SK-N-SH (cell line): ENCODE measurements around the gene SPEF2. TPM values are rescaled to one million over a fixed set of nuclear protein-coding genes. Genes with fewer than 3 reads are reported as not detected.

ENCODE experiments used
- CTCF ChIA-PET: fragments of 300-600, 350-600 bp; formaldehyde crosslinking; extraction: SDS; loops from one replicate; lab custom pipeline; 2021; lab: Yijun Ruan, JAX
- POLR2A ChIA-PET: fragments of 350-600 bp; sonication (Branson Sonifier 250); formaldehyde crosslinking; extraction: SDS; loops from one replicate; lab custom pipeline; 2020; ENCODE audit warnings: antibody characterized with exemption, inconsistent platforms; lab: Yijun Ruan, JAX
- DNase-seq: peaks from one replicate; pipeline ENCODE4 v3.0.0; 2012
- H2AFZ ChIP-seq: fragments of 200-600 bp; sonication (generic); 2 replicates; pipeline ENCODE4 v1.8.1; 2016; ENCODE audit warnings: antibody characterized with exemption, mild to moderate bottlenecking, low read depth
- H3F3A ChIP-seq: fragments of 200-600 bp; sonication (generic); replicated peaks from 2 replicates; pipeline ENCODE3; 2016; ENCODE audit warnings: antibody characterized with exemption, mild to moderate bottlenecking; ENCODE audit not compliant: insufficient read depth
- H3K27ac ChIP-seq, 2 experiments: fragments of 200-500 bp in 1 of 2; fragments of 200-600 bp in 1 of 2; sonication (Bioruptor generic) in 1 of 2; sonication (generic), shearing (Covaris generic) in 1 of 2; 2 replicates each; pipeline versions ENCODE4 v1.5.1 to v1.6.1; 2014 to 2016; ENCODE audit warnings: low read depth in 2 of 2, inconsistent platforms in 1 of 2, low read length in 1 of 2, mild to moderate bottlenecking in 1 of 2, mixed read lengths in 1 of 2
- H3K27me3 ChIP-seq: fragments of 200-600 bp; sonication (generic), shearing (Covaris generic); 2 replicates; pipeline ENCODE4 v1.6.1; 2016; ENCODE audit warnings: mixed run types; ENCODE audit not compliant: insufficient read depth
- H3K36me3 ChIP-seq, 2 experiments: fragments of 200-500 bp in 1 of 2; fragments of 200-600 bp in 1 of 2; sonication (Bioruptor generic) in 1 of 2; sonication (generic) in 1 of 2; replicated peaks in 1 of 2; 2 replicates each; pipeline versions ENCODE3 to v1.5.1; 2014 to 2016; ENCODE audit warnings: low read length in 1 of 2, mild to moderate bottlenecking in 1 of 2; ENCODE audit not compliant: insufficient read depth in 2 of 2, control insufficient read depth in 1 of 2
- H3K4me1 ChIP-seq, 2 experiments: fragments of 200-500 bp in 1 of 2; fragments of 200-600 bp in 1 of 2; sonication (Bioruptor generic) in 1 of 2; sonication (generic), shearing (Covaris generic) in 1 of 2; 2 replicates each; pipeline versions ENCODE4 v1.5.1 to v1.6.1; 2014 to 2016; ENCODE audit warnings: low read depth in 1 of 2, low read length in 1 of 2, mixed run types in 1 of 2; ENCODE audit not compliant: insufficient read depth in 2 of 2, control insufficient read depth in 1 of 2
- H3K4me2 ChIP-seq: fragments of 200-600 bp; sonication (generic), shearing (Covaris generic); 2 replicates; pipeline ENCODE4 v1.6.1; 2017; ENCODE audit warnings: mixed run types
- H3K4me3 ChIP-seq, 2 experiments: fragments of 200-500 bp in 1 of 2; fragments of 200-600 bp in 1 of 2; sonication (Bioruptor generic) in 1 of 2; sonication (generic), shearing (Covaris generic) in 1 of 2; 2 replicates each; pipeline versions ENCODE4 v1.5.1 to v1.8.1; 2014 to 2016; ENCODE audit warnings: low read depth in 2 of 2, inconsistent platforms in 1 of 2, low read length in 1 of 2, mild to moderate bottlenecking in 1 of 2, mixed read lengths in 1 of 2, moderate library complexity in 1 of 2
- H3K79me2 ChIP-seq: fragments of 200-600 bp; sonication (generic); 2 replicates; pipeline ENCODE4 v1.8.1; 2017; ENCODE audit warnings: mild to moderate bottlenecking; ENCODE audit not compliant: insufficient read depth
- H3K9ac ChIP-seq: fragments of 200-600 bp; sonication (generic); 2 replicates; pipeline ENCODE4 v1.6.1; 2017; ENCODE audit warnings: mixed run types
- H3K9me2 ChIP-seq: fragments of 200-600 bp; sonication (generic); 2 replicates; pipeline ENCODE4 v1.6.1; 2017; ENCODE audit warnings: mixed run types
- H3K9me3 ChIP-seq: fragments of 200-600 bp; sonication (generic); 2 replicates; pipeline ENCODE4 v1.6.1; 2017; ENCODE audit warnings: mixed run types, mild to moderate bottlenecking, moderate library complexity
- H4K20me1 ChIP-seq: fragments of 200-600 bp; sonication (generic); 2 replicates; pipeline ENCODE4 v1.6.1; 2017; ENCODE audit warnings: mild to moderate bottlenecking, mixed run types; ENCODE audit not compliant: insufficient read depth
- CHD2 ChIP-seq: fragments of 150-350 bp; IDR thresholded peaks from 2 replicates; pipeline ENCODE4 v1.6.1; 2018; ENCODE audit warnings: low read length; ENCODE audit not compliant: partially characterized antibody
- CTCF ChIP-seq: fragments of 200-600 bp; sonication (generic); IDR thresholded peaks from 2 replicates; pipeline ENCODE4 v1.6.1; 2017; ENCODE audit warnings: antibody characterized with exemption, mild to moderate bottlenecking, moderate library complexity
- EP300 ChIP-seq, 2 experiments: IDR thresholded peaks; 2 replicates each; pipeline versions ENCODE4 v1.4.0 to v1.6.1; 2012; ENCODE audit warnings: borderline replicate concordance in 1 of 2, low read depth in 1 of 2, low read length in 1 of 2
- EZH2phosphoT487 ChIP-seq: fragments of 200-600 bp; sonication (generic); IDR thresholded peaks from 2 replicates; pipeline ENCODE4 v1.6.1; 2017; ENCODE audit warnings: low read depth, mixed run types, mild to moderate bottlenecking, antibody characterized with exemption, moderate library complexity, borderline replicate concordance
- FOSL2 ChIP-seq: IDR thresholded peaks from 2 replicates; pipeline ENCODE4 v1.4.0; 2012; ENCODE audit warnings: low read depth, mild to moderate bottlenecking, moderate library complexity, borderline replicate concordance
- FOXJ3 ChIP-seq: sonication (generic); formaldehyde crosslinking; IDR thresholded peaks from 2 replicates; pipeline ENCODE4 v1.5.1; 2020; ENCODE audit warnings: mild to moderate bottlenecking, missing genetic modification reagents
- IRF3 ChIP-seq: fragments of 150-350 bp; IDR thresholded peaks from 2 replicates; pipeline ENCODE4 v1.6.1; 2016; ENCODE audit warnings: mild to moderate bottlenecking, low read depth, low read length
- JUND ChIP-seq: IDR thresholded peaks from 2 replicates; pipeline ENCODE4 v1.4.0; 2012
- MAX ChIP-seq: IDR thresholded peaks from 2 replicates; pipeline ENCODE4 v1.4.0; 2012; ENCODE audit warnings: low read depth
- MXI1 ChIP-seq: IDR thresholded peaks from 2 replicates; pipeline ENCODE4 v1.6.1; 2012; ENCODE audit warnings: mild to moderate bottlenecking, low read depth, low read length, improper control_type of control experiment
- PBX3 ChIP-seq: IDR thresholded peaks from 2 replicates; pipeline ENCODE4; 2012
- RAD21 ChIP-seq: IDR thresholded peaks from 2 replicates; pipeline ENCODE4 v1.6.1; 2012; ENCODE audit warnings: mild to moderate bottlenecking, low read length
- RFX5 ChIP-seq: IDR thresholded peaks from 2 replicates; pipeline ENCODE4 v1.6.1; 2012; ENCODE audit warnings: mild to moderate bottlenecking, improper control_type of control experiment, low read length
- RXRA ChIP-seq: IDR thresholded peaks from 2 replicates; pipeline ENCODE4 v1.4.0; 2012; ENCODE audit warnings: low read depth, mild to moderate bottlenecking, borderline replicate concordance
- TCF12 ChIP-seq: IDR thresholded peaks from 2 replicates; pipeline ENCODE4 v1.4.0; 2012
- TEAD4 ChIP-seq: IDR thresholded peaks from 2 replicates; pipeline ENCODE4 v1.4.0; 2012; ENCODE audit warnings: mild to moderate bottlenecking, borderline replicate concordance; ENCODE audit not compliant: insufficient read depth
- USF1 ChIP-seq: IDR thresholded peaks from 2 replicates; pipeline ENCODE4 v1.4.0; 2012; ENCODE audit warnings: low read depth, borderline replicate concordance
- USF2 ChIP-seq: fragments of 150-350 bp; IDR thresholded peaks from 2 replicates; pipeline ENCODE4 v1.6.1; 2017; ENCODE audit warnings: antibody characterized with exemption, low read length, low read depth, borderline replicate concordance
- WGBS: methylation state at CpG from one replicate; pipeline ENCODE4 v1.1.6; 2017; ENCODE audit warnings: low lambda C conversion rate; 5-methylcytosine and 5-hydroxymethylcytosine counted together
- polyA plus RNA-seq, 3 experiments: library from polyadenylated mRNA; depleted of rRNA; stranded (reverse); fragments of >200 nt; gene quantifications; 2 replicates each; pipeline ENCODE4 v1.2.3, GENCODE V29; 2012

SPEF2 gene
- polyA plus RNA-seq, 1 of the 3 experiments (the other 2 are of a cell fraction): 1.6 TPM

GRCh38 chr5:35681911-35682310, 64.2 kb downstream of the SPEF2 start:
- Histone ChIP-seq H3K4me3 (no peak overlapping the region), H3K9ac (no peak overlapping the region), H3K4me1 (peaks cover 0 to 10% of the 10 kb centered on the region in 2 experiments; a peak in 1 of 4 replicates), H4K20me1 (no peaks in the 10 kb centered on the region), H3K9me2 (no peaks in the 10 kb centered on the region), H3K79me2 (no peaks in the 10 kb centered on the region)
- 6% methylated on average over 1 of the region's 1 CpG for WGBS
- no peak for DNase-seq
- TF ChIP-seq USF1: no peak
- TF ChIP-seq USF2: no peak
- TF ChIP-seq RFX5: no peak
- TF ChIP-seq MXI1: no peak
- TF ChIP-seq IRF3: no peak
- TF ChIP-seq CTCF: no peak
- no peak for TF ChIP-seq FOSL2
- no peak for TF ChIP-seq PBX3
- TF ChIP-seq TEAD4: no peak
- TF ChIP-seq EP300 (IDR thresholded peaks at IDR 0.05; ENCODE audit: borderline replicate concordance in 1 of 2, low read depth in 1 of 2, low read length in 1 of 2): no peak
- no peak for TF ChIP-seq TCF12
- TF ChIP-seq FOXJ3 (CRISPR knock-in tag): no peak
- no peak for TF ChIP-seq RAD21
- TF ChIP-seq EZH2phosphoT487: no peak
- no peak for TF ChIP-seq RXRA
- TF ChIP-seq CHD2: no peak
- TF ChIP-seq JUND: no peak
- no peak for TF ChIP-seq MAX
- TF ChIP-seq, all 33 proteins: peak for 0
- POLR2A ChIA-PET: no interaction called here
- H3K27ac ChIP-seq: no peak overlapping the region
- H3K36me3 ChIP-seq: no peaks in the 10 kb centered on the region
- H3K4me2 ChIP-seq: no peak overlapping the region
- no peaks in the 10 kb centered on the region for H3F3A ChIP-seq
- no peak overlapping the region for H2AFZ ChIP-seq
- H3K27me3 ChIP-seq: no peaks in the 10 kb centered on the region
- H3K9me3 ChIP-seq: no peaks in the 10 kb centered on the region
- CTCF ChIA-PET: interaction anchor here (0.6 kb wide), 1 partner anchor 149 kb away, joined by 3 read pairs; no protein-coding TSS in a partner anchor
